Activated CD8-positive, alpha-beta T cell treated with anti-CD3 and anti-CD28 coated beads, Interleukin-2, amount 10 ng/mL, durations not matched to agents 7 days and 5 days (primary cell): ENCODE measurements around the gene KIF21B. TPM values are rescaled to one million over a fixed set of nuclear protein-coding genes. Genes with fewer than 3 reads are reported as not detected.

ENCODE experiments used
- ATAC-seq: fragments of 150-1000 bp; cut with Tn5 transposase; one replicate; pipeline ENCODE4 v1.10.0; 2021; ENCODE audit warnings: moderate library complexity
- CTCF ChIA-PET: fragments of 350-600 bp; sonication (Branson Sonifier 250); formaldehyde crosslinking; loops from one replicate; lab custom pipeline; 2021; ENCODE audit warnings: antibody characterized with exemption; lab: Charles Lee
- POLR2A ChIA-PET: fragments of 350-600 bp; sonication (Branson Sonifier 250); formaldehyde crosslinking; loops from one replicate; lab custom pipeline; 2021; ENCODE audit warnings: antibody characterized with exemption; lab: Charles Lee
- DNase-seq: peaks from one replicate; pipeline ENCODE4 v3.0.0-alpha.2; 2020
- H3K27ac Mint-ChIP-seq: one replicate; pipeline ENCODE4 v1.8.0; 2021; ENCODE audit warnings: mild to moderate bottlenecking, mixed read lengths
- H3K27me3 Mint-ChIP-seq: one replicate; pipeline ENCODE4 v1.8.0; 2021; ENCODE audit warnings: low read depth, mixed read lengths
- H3K36me3 Mint-ChIP-seq: one replicate; pipeline ENCODE4 v1.8.0; 2021; ENCODE audit warnings: low read depth, mixed read lengths
- H3K4me1 Mint-ChIP-seq: one replicate; pipeline ENCODE4 v1.8.0; 2021; ENCODE audit warnings: low read depth, mixed read lengths
- H3K4me3 Mint-ChIP-seq: one replicate; pipeline ENCODE4 v1.8.0; 2021; ENCODE audit warnings: mild to moderate bottlenecking, mixed read lengths
- H3K9me3 Mint-ChIP-seq: one replicate; pipeline ENCODE4 v1.8.0; 2022; ENCODE audit warnings: mixed read lengths; ENCODE audit not compliant: insufficient read depth
- total RNA-seq, 2 experiments: library from RNA; stranded (reverse); gene quantifications; one replicate each; pipeline ENCODE4 v1.2.3, GENCODE V29; 2021

Gene KIF21B
- total RNA-seq, 2 experiments from 2014 or later = 158 to 162 TPM

DNA sequence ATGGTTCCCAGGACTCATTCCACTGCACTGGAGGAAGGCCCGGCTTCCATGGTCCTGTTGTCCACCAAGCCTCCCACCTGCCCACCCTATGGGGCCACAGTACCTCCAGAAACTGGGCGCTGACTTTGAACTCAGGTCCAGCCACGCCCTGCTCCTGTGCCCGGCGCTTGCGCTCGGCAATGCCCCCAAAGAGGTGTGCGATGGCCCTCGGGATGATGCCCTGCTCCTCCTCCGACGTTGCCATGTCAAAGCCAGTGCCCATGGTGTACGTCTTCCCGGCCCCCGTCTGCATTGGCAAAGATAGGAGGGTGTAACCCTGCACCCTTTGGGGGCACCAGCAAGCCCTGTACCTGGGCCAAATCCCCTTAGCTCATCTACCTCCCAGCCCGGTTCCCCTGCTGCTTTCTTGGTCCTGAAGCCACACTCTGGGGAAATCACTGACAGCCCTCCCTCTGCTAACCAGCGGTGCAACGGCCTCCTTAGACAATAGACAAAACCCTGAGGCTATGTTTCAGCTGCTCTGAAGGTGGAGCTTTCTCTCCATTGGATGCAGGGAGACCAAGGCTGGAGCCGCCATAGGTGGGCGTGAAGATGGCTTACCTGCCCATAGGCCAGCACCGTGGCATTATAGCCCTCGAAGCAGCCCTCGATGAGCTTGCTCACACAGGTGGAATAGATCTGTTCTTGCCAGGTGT lies 14.7 kb downstream of the KIF21B start:
- Mint-ChIP-seq H3K9me3 (no peaks in the 10 kb centered on the region), H3K4me3 (no peak overlapping the region), H3K4me1 (peaks cover 50% of the 10 kb centered on the region), H3K36me3 (peaks cover 50% of the 10 kb centered on the region), H3K27ac (peak overlapping the region; percentile 64), H3K27me3 (no peaks in the 10 kb centered on the region)
- ChIA-PET CTCF (interaction anchor here (0.9 to 2.9 kb wide), 3 partner anchors 11 to 37 kb away, joined by 3 to 15 read pairs (median 4); no protein-coding TSS in a partner anchor), POLR2A (interaction anchor here (1.0 kb wide), 1 partner anchor 9 kb away, joined by 3 read pairs; no protein-coding TSS in a partner anchor)
- ATAC-seq (no peak), DNase-seq (no peak)

DNA sequence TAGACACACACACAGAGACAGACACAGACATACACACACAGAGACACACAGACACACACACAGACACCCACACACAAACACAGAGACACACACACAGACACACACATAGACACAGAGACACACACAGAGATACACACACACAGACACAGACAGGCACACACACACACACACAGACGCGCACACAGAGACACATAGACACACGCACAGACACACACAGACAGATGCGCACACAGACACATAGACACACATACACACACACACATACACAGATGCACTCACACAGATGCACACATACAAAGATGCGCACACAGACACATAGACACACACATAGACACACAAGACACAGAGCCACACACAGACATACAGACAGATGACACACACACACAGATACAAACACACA lies 16.0 kb downstream of the KIF21B start:
- H3K4me3 Mint-ChIP-seq = no peak overlapping the region
- no peak for DNase-seq
- H3K9me3 Mint-ChIP-seq = no peaks in the 10 kb centered on the region
- CTCF ChIA-PET = no interaction called here
- no peak overlapping the region for H3K27ac Mint-ChIP-seq
- H3K36me3 Mint-ChIP-seq = peaks cover 56% of the 10 kb centered on the region
- H3K27me3 Mint-ChIP-seq = no peaks in the 10 kb centered on the region
- no peak for ATAC-seq
- POLR2A ChIA-PET = no interaction called here
- peaks cover 36% of the 10 kb centered on the region for H3K4me1 Mint-ChIP-seq

DNA sequence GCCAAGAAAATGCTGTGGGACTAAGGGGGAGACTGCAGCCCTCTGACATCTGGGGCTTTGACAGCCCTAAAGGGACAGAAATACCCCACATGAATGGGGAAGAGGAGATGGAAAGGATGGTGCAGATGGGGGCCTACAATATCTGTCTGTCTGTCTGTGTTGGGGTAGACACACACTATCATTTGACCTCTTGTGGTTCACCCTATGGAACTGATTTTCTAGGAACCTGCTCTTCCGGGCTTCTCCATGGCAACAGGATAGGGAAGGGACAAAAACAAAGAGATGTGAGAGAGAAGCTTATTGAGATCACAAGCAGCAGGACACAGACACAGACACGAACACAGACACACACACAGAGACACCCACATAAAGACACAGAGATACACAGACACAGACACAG lies 17.1 kb downstream of the KIF21B start:
- Mint-ChIP-seq H3K36me3 (peaks cover 57% of the 10 kb centered on the region), H3K27me3 (no peaks in the 10 kb centered on the region), H3K27ac (no peak overlapping the region), H3K9me3 (no peaks in the 10 kb centered on the region), H3K4me3 (no peak overlapping the region), H3K4me1 (peaks cover 26% of the 10 kb centered on the region)
- DNase-seq (no peak), ATAC-seq (no peak)
- CTCF ChIA-PET = interaction anchor here (1.6 to 2.3 kb wide), 2 partner anchors 15 to 35 kb away, joined by 5 read pairs; no protein-coding TSS in a partner anchor
- POLR2A ChIA-PET = interaction anchor here (0.5 to 1.2 kb wide), 2 partner anchors 9 to 14 kb away, joined by 3 read pairs; no protein-coding TSS in a partner anchor

DNA sequence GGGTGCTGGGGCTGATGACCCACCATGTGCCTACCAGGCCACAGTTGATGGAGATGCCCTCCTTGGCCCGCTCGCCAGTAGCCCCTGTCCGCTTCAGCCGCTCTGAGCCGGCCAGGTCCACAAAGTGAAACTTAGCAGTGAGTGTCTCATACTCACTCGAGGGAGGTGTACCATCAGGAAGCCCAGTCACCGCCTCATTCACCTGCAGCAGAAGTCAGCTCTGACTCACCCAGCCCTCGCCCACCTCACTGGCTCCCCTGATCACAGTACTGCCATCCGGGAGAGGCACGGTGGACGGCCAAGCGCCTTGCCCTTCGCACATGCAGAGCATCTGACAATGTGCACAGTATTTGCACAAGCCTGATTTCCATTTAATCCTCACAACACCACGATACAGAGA lies 18.8 kb downstream of the KIF21B start:
- Mint-ChIP-seq H3K27me3 (no peaks in the 10 kb centered on the region), H3K4me1 (peaks cover 10% of the 10 kb centered on the region), H3K4me3 (no peak overlapping the region), H3K36me3 (peaks cover 60% of the 10 kb centered on the region), H3K27ac (peak overlapping the region; percentile 47), H3K9me3 (no peaks in the 10 kb centered on the region)
- no peak for DNase-seq
- ChIA-PET CTCF (interaction anchor here (1.0 to 2.3 kb wide), 4 partner anchors 17 to 114 kb away, joined by 3 to 5 read pairs (median 4); no protein-coding TSS in a partner anchor), POLR2A (no interaction called here)
- no peak for ATAC-seq

DNA sequence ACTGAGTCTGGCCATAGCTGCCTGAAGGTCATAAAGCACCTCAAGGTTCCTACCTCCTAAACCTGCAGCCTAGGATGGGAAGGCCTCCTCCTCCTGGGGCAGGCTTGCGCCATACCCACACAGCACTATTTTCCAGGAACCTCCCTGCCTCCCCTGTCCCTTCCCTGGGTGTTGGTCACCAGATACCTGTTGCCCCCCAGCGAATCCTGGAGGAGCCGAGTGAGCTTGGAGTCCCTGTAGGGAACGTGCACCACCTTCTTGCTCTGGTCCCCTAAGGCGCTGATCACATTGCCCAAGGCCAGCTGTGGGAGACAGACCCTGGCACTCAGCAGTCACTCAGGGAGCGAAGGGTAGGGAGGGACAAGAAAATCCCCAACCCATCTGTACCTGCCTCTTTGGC lies 19.4 kb downstream of the KIF21B start:
- Mint-ChIP-seq H3K9me3 (no peaks in the 10 kb centered on the region), H3K4me3 (no peak overlapping the region), H3K36me3 (peaks cover 59% of the 10 kb centered on the region), H3K4me1 (peaks cover 5% of the 10 kb centered on the region), H3K27ac (no peak overlapping the region), H3K27me3 (no peaks in the 10 kb centered on the region)
- CTCF ChIA-PET = interaction anchor here (1.0 to 1.7 kb wide), 3 partner anchors 23 to 115 kb away, joined by 3 to 5 read pairs (median 4); no protein-coding TSS in a partner anchor
- ATAC-seq = no peak
- DNase-seq = no peak
- POLR2A ChIA-PET = no interaction called here

DNA sequence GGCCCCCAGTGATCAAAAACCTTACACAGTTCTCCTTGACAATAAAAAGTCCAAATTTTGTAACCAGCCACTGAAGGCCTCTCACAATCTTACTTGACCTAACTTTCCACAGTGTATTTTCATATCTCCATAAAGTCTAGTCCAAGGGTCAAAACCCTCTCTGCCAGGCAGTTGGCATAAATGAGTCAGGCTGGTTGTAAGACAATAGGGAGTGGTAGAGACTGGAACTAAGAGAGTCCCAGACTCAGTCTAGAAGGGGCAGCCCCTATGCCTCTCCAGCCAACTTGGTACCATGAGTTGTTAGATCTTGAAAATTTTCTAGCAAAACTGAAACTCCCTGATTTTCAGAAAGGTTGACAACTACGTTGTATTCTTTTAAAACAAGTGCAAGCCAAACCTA lies 21.0 kb downstream of the KIF21B start:
- Mint-ChIP-seq H3K27me3 (no peaks in the 10 kb centered on the region), H3K36me3 (peaks cover 66% of the 10 kb centered on the region), H3K9me3 (no peaks in the 10 kb centered on the region), H3K27ac (peak overlapping the region; percentile 35), H3K4me3 (no peak overlapping the region), H3K4me1 (no peaks in the 10 kb centered on the region)
- CTCF ChIA-PET = interaction anchor here (1.1 to 1.3 kb wide), 2 partner anchors 23 kb away, joined by 3 read pairs; no protein-coding TSS in a partner anchor
- ATAC-seq (no peak), DNase-seq (no peak)
- POLR2A ChIA-PET = no interaction called here

DNA sequence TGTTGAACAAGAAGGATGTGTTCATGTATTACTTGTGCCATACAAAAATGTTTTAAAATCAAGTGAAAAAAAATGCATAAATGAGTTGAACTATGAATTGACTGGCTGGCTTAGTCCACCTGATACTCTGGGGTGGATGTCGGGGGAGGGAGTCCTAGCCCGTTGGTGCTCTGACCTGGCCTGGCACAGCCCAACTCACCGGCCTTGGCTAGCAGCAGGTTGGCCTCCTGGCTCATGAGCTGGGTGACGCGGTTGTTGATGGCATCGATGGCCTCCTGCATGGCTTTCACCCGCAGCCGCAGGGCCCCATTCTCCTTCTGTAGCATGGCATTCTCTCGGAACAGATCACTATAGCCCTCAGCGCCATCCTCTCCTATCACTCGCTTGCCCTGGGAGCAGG lies 21.6 kb downstream of the KIF21B start:
- no peak overlapping the region for H3K27ac Mint-ChIP-seq
- H3K36me3 Mint-ChIP-seq = peaks cover 69% of the 10 kb centered on the region
- no peak overlapping the region for H3K4me3 Mint-ChIP-seq
- no peaks in the 10 kb centered on the region for H3K9me3 Mint-ChIP-seq
- H3K4me1 Mint-ChIP-seq = no peaks in the 10 kb centered on the region
- H3K27me3 Mint-ChIP-seq = no peaks in the 10 kb centered on the region
- CTCF ChIA-PET = interaction anchor here (1.1 to 1.3 kb wide), 2 partner anchors 22 to 24 kb away, joined by 3 read pairs; no protein-coding TSS in a partner anchor
- DNase-seq (no peak), ATAC-seq (no peak)
- POLR2A ChIA-PET = no interaction called here

DNA sequence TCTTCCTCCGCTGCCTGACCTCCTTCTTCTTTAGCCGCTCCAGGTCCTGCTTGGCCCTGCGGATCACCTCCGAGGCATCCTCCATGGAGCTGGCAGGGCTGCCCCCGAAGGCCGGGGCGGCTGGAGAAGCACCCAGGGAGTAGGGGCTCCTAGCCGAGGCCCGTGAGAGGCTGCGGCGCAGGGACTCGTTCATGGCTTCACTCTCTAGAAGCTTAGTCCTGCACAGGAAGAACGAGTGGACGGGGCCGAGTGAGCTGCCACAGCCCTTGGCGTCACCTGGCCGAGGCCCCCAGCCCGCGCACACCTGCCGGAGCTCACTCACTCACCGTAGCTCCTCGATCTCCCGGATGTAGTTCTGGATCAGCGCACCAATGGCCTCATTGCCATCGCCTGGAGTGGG lies 23.1 kb downstream of the KIF21B start:
- POLR2A ChIA-PET = interaction anchor here (0.6 kb wide), 1 partner anchor 9 kb away, joined by 3 read pairs; no protein-coding TSS in a partner anchor
- Mint-ChIP-seq H3K4me3 (no peak overlapping the region), H3K36me3 (peaks cover 84% of the 10 kb centered on the region)

DNA sequence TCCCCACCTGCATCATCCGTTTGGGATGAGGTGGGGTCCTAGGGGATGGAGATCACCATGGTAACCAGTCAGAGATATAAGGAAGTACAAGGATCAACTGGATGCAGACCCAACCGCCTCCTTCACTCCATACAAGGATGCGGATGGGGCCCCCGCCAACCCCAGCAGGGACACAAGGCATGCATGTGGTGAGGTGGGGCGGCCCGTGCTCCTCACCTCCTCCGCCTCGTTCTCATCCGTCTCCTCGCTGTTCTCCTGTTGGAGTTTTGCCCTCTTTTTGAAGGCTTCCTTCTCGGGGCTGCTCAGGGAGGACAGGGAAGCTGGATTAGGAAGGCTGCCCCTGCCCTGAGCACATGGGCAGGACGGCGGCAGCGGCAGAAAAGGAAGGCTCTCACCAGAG lies 23.8 kb downstream of the KIF21B start:
- H3K27me3 Mint-ChIP-seq = no peaks in the 10 kb centered on the region
- no peak overlapping the region for H3K27ac Mint-ChIP-seq
- no peak overlapping the region for H3K4me3 Mint-ChIP-seq
- peaks cover 85% of the 10 kb centered on the region for H3K36me3 Mint-ChIP-seq
- ChIA-PET CTCF (interaction anchor here (1.8 kb wide), 1 partner anchor 28 kb away, joined by 5 read pairs; no protein-coding TSS in a partner anchor), POLR2A (interaction anchor here (0.6 kb wide), 1 partner anchor 9 kb away, joined by 3 read pairs; no protein-coding TSS in a partner anchor)
- no peaks in the 10 kb centered on the region for H3K4me1 Mint-ChIP-seq
- DNase-seq (no peak), ATAC-seq (no peak)
- H3K9me3 Mint-ChIP-seq = no peaks in the 10 kb centered on the region

More for the DNA sequence above, 23.1 kb downstream of the KIF21B start:
- CTCF ChIA-PET = no interaction called here
- Mint-ChIP-seq H3K27ac (no peak overlapping the region), H3K9me3 (no peaks in the 10 kb centered on the region), H3K4me1 (no peaks in the 10 kb centered on the region), H3K27me3 (no peaks in the 10 kb centered on the region)
- no peak for ATAC-seq
- no peak for DNase-seq

DNA sequence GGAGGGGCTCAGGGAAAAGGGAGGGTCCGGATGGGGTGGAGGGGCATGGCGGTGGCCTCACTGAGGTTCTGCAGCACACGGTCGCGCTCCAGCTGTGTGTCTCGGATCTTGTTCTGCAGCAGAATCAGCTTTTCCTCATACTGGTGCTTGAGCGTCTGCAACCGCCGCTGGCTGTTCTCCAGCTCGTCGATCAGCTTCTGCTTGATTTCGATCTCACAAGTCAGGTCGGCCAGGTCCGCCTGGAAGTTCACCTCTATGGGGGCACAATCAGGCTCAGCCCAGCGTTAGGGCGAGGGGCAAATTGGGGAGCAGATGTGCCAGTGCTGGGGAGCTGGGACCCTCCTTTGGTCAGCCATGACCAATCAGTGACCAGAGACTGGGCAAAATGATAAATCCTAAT lies 25.2 kb downstream of the KIF21B start:
- Mint-ChIP-seq H3K27ac (peak overlapping the region; percentile 28), H3K36me3 (peaks cover 82% of the 10 kb centered on the region), H3K9me3 (no peaks in the 10 kb centered on the region), H3K27me3 (no peaks in the 10 kb centered on the region), H3K4me1 (no peaks in the 10 kb centered on the region), H3K4me3 (no peak overlapping the region)
- ATAC-seq = no peak
- CTCF ChIA-PET = interaction anchor here (1.8 kb wide), 1 partner anchor 27 kb away, joined by 5 read pairs; no protein-coding TSS in a partner anchor
- POLR2A ChIA-PET = interaction anchor here (1.4 kb wide), 1 partner anchor 17 kb away, joined by 3 read pairs; no protein-coding TSS in a partner anchor
- DNase-seq = no peak

DNA sequence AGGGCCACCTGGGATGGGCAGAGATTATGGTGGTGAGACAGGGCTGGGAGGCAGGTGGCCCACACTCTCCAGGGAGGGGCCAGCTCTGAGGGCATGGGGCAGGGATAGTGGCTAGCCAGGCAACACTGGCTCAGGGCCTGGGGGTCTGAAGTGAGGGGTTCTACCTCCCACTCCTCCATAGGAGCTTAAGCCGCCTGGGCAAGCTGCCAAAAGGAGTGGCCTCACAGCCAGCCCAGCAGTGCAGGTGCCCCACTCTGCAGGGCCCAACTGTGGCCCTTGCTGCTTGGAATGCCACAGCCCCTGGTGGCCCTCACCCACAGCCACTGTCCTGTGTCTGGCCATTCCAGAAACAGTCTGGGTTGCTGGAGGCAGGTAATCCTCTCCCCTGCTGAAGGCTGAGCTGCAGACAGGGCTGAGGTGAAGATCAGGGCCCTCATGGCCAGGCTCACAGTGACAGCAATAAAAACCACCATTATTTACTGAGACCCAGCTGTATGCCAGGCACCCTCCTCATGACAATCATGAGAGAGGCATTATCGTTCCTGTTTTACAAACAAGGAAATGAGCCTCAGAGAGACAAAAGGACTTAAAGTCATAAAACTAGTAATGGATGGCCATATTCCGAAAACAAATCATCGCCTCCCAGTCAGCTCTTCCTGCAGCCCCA lies 31.0 kb downstream of the KIF21B start:
- ChIA-PET CTCF (interaction anchor here (0.6 to 2.4 kb wide), 3 partner anchors 13 to 170 kb away, joined by 3 to 9 read pairs (median 4); no protein-coding TSS in a partner anchor), POLR2A (no interaction called here)
- peaks cover 74% of the 10 kb centered on the region for H3K36me3 Mint-ChIP-seq
- H3K9me3 Mint-ChIP-seq = no peaks in the 10 kb centered on the region
- ATAC-seq (no peak), DNase-seq (no peak)
- H3K27me3 Mint-ChIP-seq = no peaks in the 10 kb centered on the region
- H3K4me3 Mint-ChIP-seq = no peak overlapping the region
- H3K4me1 Mint-ChIP-seq = no peaks in the 10 kb centered on the region
- H3K27ac Mint-ChIP-seq = no peak overlapping the region
